WI38 (cell line): Measurements from ENCODE around the gene MTCL1.

ENCODE experiments used
- H3K4me3 ChIP-seq: 2 replicates; pipeline ENCODE4 v1.5.1; 2011; ENCODE audit warnings: low read depth, mild to moderate bottlenecking, control low read depth, low read length
- CTCF ChIP-seq: IDR thresholded peaks from 2 replicates; pipeline ENCODE4 v1.5.1; 2012; ENCODE audit warnings: low read depth, mild to moderate bottlenecking, control low read depth, low read length

MTCL1 gene

GRCh38 chr18:8868779-8869415, 163.5 kb downstream of the MTCL1 start:
- no peak for TF ChIP-seq CTCF

GRCh38 chr18:8869696-8870095, 164.3 kb downstream of the MTCL1 start:
- no peak for TF ChIP-seq CTCF
- no peak overlapping the region for H3K4me3 ChIP-seq

More at GRCh38 chr18:8868779-8869415, 163.5 kb downstream of the MTCL1 start:
- H3K4me3 ChIP-seq, result no peak overlapping the region

GRCh38 chr18:8870528-8870927, 165.2 kb downstream of the MTCL1 start:
- no peak for TF ChIP-seq CTCF

GRCh38 chr18:8871489-8871888, 166.1 kb downstream of the MTCL1 start:
- H3K4me3 ChIP-seq, result no peak overlapping the region
- no peak for TF ChIP-seq CTCF

More at GRCh38 chr18:8870528-8870927, 165.2 kb downstream of the MTCL1 start:
- H3K4me3 ChIP-seq, result no peak overlapping the region

- no peak overlapping the region for H3K4me3 ChIP-seq
- TF ChIP-seq CTCF, result no peak
These were observed 169.5 kb downstream of the MTCL1 start for GRCh38 chr18:8874872-8875271.

- no peak overlapping the region for H3K4me3 ChIP-seq
- TF ChIP-seq CTCF, result no peak
These were observed 171.5 kb downstream of the MTCL1 start for GRCh38 chr18:8876887-8877286.

GRCh38 chr18:8881103-8881502, 175.7 kb downstream of the MTCL1 start:
- no peak for TF ChIP-seq CTCF
- H3K4me3 ChIP-seq, result no peak overlapping the region
